NCI-H748 treated with DMSO at 0.1 percent for 48 hours (cell line): ENCODE measurements around the gene SLC35A1.
"Not testable (repeated sequence)": the region's sequence is repeated elsewhere in the genome, so short reads cannot be mapped to it uniquely, and the experiment has no call there.

Experiments
- DNase-seq: peaks from one replicate; lab custom pipeline; 2025; lab: John Stamatoyannopoulos, UW

SLC35A1 gene

GRCh38 chr6:87472525-87473418 lies at the start of gene SLC35A1:
SLC35A1 (plus strand) TSS chr6:87472974; CDS start chr6:87473004, 30 bp downstream.
- DNase-seq, result peak; percentile 65

- no peak for DNase-seq
Measured at GRCh38 chr6:87426789-87427188, 46.0 kb upstream of the SLC35A1 start.

- DNase-seq, result no peak
Measured at GRCh38 chr6:87430499-87430898, 42.3 kb upstream of the SLC35A1 start.

- no peak for DNase-seq
Measured at GRCh38 chr6:87431263-87431662, 41.5 kb upstream of the SLC35A1 start.

GRCh38 chr6:87436435-87436834 lies 36.3 kb upstream of the SLC35A1 start:
- no peak for DNase-seq

GRCh38 chr6:87441711-87442110 lies 31.1 kb upstream of the SLC35A1 start:
- DNase-seq, result no peak

- no peak for DNase-seq
Measured at GRCh38 chr6:87444362-87444761, 28.4 kb upstream of the SLC35A1 start.

GRCh38 chr6:87465051-87465450 lies 7.7 kb upstream of the SLC35A1 start:
- DNase-seq, result no peak

GRCh38 chr6:87473419-87473903 lies 687 bp downstream of the SLC35A1 start:
- peak; percentile 19 for DNase-seq

- DNase-seq, result no peak
Measured at GRCh38 chr6:87481931-87482330, 9.2 kb downstream of the SLC35A1 start.

- DNase-seq, result no peak
Measured at GRCh38 chr6:87482366-87482765, 9.6 kb downstream of the SLC35A1 start.

- DNase-seq, result no peak
Measured at GRCh38 chr6:87483929-87484328, 11.2 kb downstream of the SLC35A1 start.

GRCh38 chr6:87484491-87484890 lies 11.7 kb downstream of the SLC35A1 start:
- no peak for DNase-seq

- no peak for DNase-seq
Measured at GRCh38 chr6:87487555-87487954, 14.8 kb downstream of the SLC35A1 start.

GRCh38 chr6:87489326-87489725 lies 16.6 kb downstream of the SLC35A1 start:
- not testable (repeated sequence) for DNase-seq

GRCh38 chr6:87494761-87495422 lies 22.1 kb downstream of the SLC35A1 start:
- DNase-seq, result no peak

- DNase-seq, result no peak
Measured at GRCh38 chr6:87498048-87498447, 25.3 kb downstream of the SLC35A1 start.

GRCh38 chr6:87501809-87502572 lies 29.2 kb downstream of the SLC35A1 start:
- no peak for DNase-seq

- no peak for DNase-seq
Measured at GRCh38 chr6:87504441-87504840, 31.7 kb downstream of the SLC35A1 start.

GRCh38 chr6:87514831-87515230 lies 42.1 kb downstream of the SLC35A1 start:
- no peak for DNase-seq

GRCh38 chr6:87518453-87518852 lies 45.7 kb downstream of the SLC35A1 start:
- no peak for DNase-seq

GRCh38 chr6:87522686-87523085 lies 49.9 kb downstream of the SLC35A1 start:
- no peak for DNase-seq
